ENCODE results near the gene ATP5F1C.

The ATP5F1C gene

DNA sequence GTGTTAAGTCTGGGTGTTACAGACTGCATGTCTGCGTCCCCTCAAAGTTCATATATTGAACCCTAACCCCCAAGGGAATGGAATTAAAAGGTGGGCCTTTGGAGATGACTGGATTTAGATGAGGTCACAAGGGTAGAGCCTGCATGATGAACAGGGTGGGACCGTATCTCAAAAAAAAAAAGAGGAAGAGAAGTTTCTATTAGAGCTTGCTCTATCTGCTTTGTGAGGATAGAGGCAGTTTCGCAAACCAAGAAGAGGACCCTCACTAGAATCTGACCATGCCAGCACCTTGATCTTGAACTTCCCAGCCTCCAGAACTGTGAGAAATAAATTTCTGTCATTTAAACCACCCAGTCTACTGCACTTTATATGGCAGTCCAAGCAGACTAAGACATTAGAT, 1.5 kb upstream of the ATP5F1C start:
- no peak for TF ChIP-seq REST (IDR thresholded peaks at IDR 0.05; ENCODE audit: insufficient read depth in 1 of 2, low read depth in 2 of 2, low read length in 2 of 2)
- TF ChIP-seq SIN3A (IDR thresholded peaks at IDR 0.05; ENCODE audit: borderline replicate concordance, insufficient read depth, low read length), result no peak
- TF ChIP-seq TAF1 (IDR thresholded peaks at IDR 0.05; ENCODE audit: borderline replicate concordance, insufficient read depth, low read length), result no peak
- TF ChIP-seq FOXP2 (optimal IDR thresholded peaks at IDR 0.05; ENCODE audit: borderline replicate concordance, extremely low read depth, extremely low read length, insufficient read depth), result no peak

DNA sequence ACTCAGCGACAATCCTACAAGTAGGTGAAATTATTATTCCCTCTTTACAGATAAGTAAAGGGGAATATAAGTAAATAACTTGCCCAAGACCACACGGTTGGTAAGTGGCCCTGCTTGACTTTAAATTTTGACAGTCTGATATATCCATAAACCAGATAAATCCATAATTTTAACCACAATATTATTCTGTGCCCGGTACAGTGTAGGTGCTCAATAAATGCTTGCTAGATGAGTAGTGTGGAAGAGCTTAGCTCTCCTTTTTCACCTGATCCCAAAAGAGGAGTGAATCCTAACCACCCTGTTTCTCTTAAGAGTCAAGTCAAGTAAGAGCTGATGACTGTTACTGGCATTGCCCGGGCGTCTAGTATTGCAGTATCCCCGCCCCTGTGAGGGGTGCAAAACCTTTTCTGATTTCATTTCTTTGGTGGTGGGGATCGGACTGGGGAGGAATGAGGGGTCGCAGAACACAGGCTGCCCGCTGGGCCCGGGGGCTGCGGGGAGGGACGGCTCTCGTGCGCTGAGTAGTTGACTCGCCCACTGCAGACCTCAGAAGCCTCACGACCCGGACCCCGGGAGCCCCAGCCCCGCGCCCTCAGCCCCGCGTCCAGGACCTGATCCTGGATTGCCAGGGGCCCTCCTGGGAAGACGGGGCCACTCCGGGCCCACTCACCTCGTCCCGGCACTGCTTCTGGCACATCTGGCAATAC, 674 bp upstream of the ATP5F1C start:
- no peak for TF ChIP-seq REST (IDR thresholded peaks at IDR 0.05; ENCODE audit: insufficient read depth in 1 of 2, low read depth in 2 of 2, low read length in 2 of 2)
- no peak for TF ChIP-seq TAF1 (IDR thresholded peaks at IDR 0.05; ENCODE audit: borderline replicate concordance, insufficient read depth, low read length)
- TF ChIP-seq POLR2AphosphoS5 (IDR thresholded peaks at IDR 0.05; ENCODE audit: low read depth, low read length), result no peak
- TF ChIP-seq FOXP2 (optimal IDR thresholded peaks at IDR 0.05; ENCODE audit: borderline replicate concordance, extremely low read depth, extremely low read length, insufficient read depth), result no peak
- TF ChIP-seq SIN3A (IDR thresholded peaks at IDR 0.05; ENCODE audit: borderline replicate concordance, insufficient read depth, low read length), result no peak

DNA sequence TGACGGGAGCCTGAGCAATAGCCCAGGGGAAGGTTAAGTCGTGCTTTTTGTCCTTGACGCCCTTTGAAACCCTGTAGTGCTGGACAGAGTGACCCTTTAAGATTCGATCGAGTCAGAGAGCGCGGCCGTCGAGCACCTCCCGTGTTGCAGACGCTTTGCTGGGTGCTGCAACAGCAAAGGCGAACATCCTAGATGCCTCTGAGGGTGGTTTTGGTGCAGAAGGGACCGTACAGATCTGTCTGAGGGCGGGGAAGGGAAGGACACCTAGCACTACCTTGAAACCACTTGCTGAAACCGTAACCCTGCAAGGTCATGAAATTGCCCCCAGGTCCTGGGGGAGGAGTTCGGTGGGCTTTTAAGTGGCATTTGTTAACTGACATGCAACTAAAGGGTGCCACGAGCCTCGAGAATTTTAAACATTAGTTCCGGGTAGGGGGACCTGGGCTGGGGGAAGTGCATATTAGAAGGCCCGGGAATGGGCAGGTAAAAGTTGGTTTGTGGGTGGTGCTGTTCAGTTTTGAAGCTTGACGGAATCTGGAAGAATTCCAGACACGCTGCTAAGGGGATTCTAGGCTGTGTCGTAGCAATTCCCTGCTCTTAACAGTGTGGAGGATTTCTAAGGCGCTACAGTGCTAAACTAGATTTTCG, 786 bp downstream of the ATP5F1C start:
- TF ChIP-seq FOXP2 (optimal IDR thresholded peaks at IDR 0.05; ENCODE audit: borderline replicate concordance, extremely low read depth, extremely low read length, insufficient read depth), result no peak
- TF ChIP-seq POLR2AphosphoS5 (IDR thresholded peaks at IDR 0.05; ENCODE audit: low read depth, low read length), result no peak; the same call in 1 of the 2 replicates
- no peak for TF ChIP-seq TAF1 (IDR thresholded peaks at IDR 0.05; ENCODE audit: borderline replicate concordance, insufficient read depth, low read length)
- no peak for TF ChIP-seq SIN3A (IDR thresholded peaks at IDR 0.05; ENCODE audit: borderline replicate concordance, insufficient read depth, low read length)
- TF ChIP-seq REST (IDR thresholded peaks at IDR 0.05; ENCODE audit: insufficient read depth in 1 of 2, low read depth in 2 of 2, low read length in 2 of 2), result no peak

DNA sequence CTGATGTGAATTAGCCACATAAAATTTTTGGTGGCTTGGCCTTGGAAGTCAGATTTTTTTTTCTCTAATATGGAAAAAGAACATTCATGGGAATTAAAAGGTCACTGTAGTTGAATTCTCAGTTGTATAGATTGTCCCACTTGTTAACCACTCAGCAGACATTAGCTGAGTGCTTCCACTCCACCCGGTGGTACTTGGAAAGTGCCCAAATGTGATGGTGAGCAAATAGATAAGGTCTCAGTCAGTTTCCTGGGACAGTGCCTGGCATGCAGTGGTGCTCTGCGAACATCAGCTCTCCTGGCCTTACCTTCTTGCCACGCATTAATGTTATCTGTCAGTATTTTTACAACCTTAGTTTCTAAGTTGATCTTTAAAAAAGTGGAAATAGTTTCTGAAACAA, 1.4 kb downstream of the ATP5F1C start:
- TF ChIP-seq POLR2AphosphoS5 (IDR thresholded peaks at IDR 0.05; ENCODE audit: low read depth, low read length) (no peak), REST (IDR thresholded peaks at IDR 0.05; ENCODE audit: insufficient read depth in 1 of 2, low read depth in 2 of 2, low read length in 2 of 2) (no peak), FOXP2 (optimal IDR thresholded peaks at IDR 0.05; ENCODE audit: borderline replicate concordance, extremely low read depth, extremely low read length, insufficient read depth) (no peak), TAF1 (IDR thresholded peaks at IDR 0.05; ENCODE audit: borderline replicate concordance, insufficient read depth, low read length) (no peak), SIN3A (IDR thresholded peaks at IDR 0.05; ENCODE audit: borderline replicate concordance, insufficient read depth, low read length) (no peak)

Measured in PFSK-1 (cell line).